IgD-negative memory B cell (primary cell): Measurements from ENCODE around the gene KDM8. TPM values are rescaled to one million over a fixed set of nuclear protein-coding genes. Genes with fewer than 3 reads are reported as not detected.
"Not testable (repeated sequence)": the region's sequence is repeated elsewhere in the genome, so short reads cannot be mapped to it uniquely, and the experiment has no call there.

Experiments
- H3K27ac Mint-ChIP-seq, 3 donors: one replicate each; pipeline ENCODE4 v1.8.0; 2020 to 2022; ENCODE audit warnings: mild to moderate bottlenecking in 3 of 3, mixed read lengths in 3 of 3, moderate library complexity in 1 of 3
- H3K27me3 Mint-ChIP-seq: one replicate; pipeline ENCODE4 v1.8.0; 2021; ENCODE audit warnings: mixed read lengths
- H3K36me3 Mint-ChIP-seq: one replicate; pipeline ENCODE4 v1.8.0; 2020; ENCODE audit warnings: mild to moderate bottlenecking, mixed read lengths
- H3K4me1 Mint-ChIP-seq, 3 donors: one replicate each; pipeline ENCODE4 v1.8.0; 2020 to 2022; ENCODE audit warnings: mixed read lengths in 3 of 3, mild to moderate bottlenecking in 1 of 3
- H3K4me3 Mint-ChIP-seq, 4 donors: one replicate each; pipeline ENCODE4 v1.8.0; 2020 to 2022; ENCODE audit warnings: mild to moderate bottlenecking in 4 of 4, mixed read lengths in 4 of 4, moderate library complexity in 3 of 4
- H3K9me3 Mint-ChIP-seq, 3 donors: one replicate each; pipeline ENCODE4 v1.8.0; 2020 to 2021; ENCODE audit warnings: mixed read lengths in 3 of 3, mild to moderate bottlenecking in 1 of 3
- polyA plus RNA-seq: library from polyadenylated mRNA; unstranded; fragments of 300-500 nt; fragmentation: Illumina TruSeq; gene quantifications from one replicate; pipeline ENCODE4 v1.2.3, GENCODE V29; 2021

The KDM8 gene
- polyA plus RNA-seq, 1 donor from 2014 or later: 4.8 TPM

GRCh38 chr16:27199736-27200135 lies 3.6 kb upstream of the KDM8 start:
- Mint-ChIP-seq H3K27me3 (peaks cover 8% of the 10 kb centered on the region), H3K36me3 (no peaks in the 10 kb centered on the region), H3K9me3 (peaks cover 0 to 7% (median 0%) of the 10 kb centered on the region in 3 donors), H3K27ac (peak overlapping the region; percentile 44 to 93 (median 80)), H3K4me3 (peak overlapping the region; percentile 41 to 79 (median 73)), H3K4me1 (peaks cover 32 to 47% (median 33%) of the 10 kb centered on the region in 3 donors)

DNA sequence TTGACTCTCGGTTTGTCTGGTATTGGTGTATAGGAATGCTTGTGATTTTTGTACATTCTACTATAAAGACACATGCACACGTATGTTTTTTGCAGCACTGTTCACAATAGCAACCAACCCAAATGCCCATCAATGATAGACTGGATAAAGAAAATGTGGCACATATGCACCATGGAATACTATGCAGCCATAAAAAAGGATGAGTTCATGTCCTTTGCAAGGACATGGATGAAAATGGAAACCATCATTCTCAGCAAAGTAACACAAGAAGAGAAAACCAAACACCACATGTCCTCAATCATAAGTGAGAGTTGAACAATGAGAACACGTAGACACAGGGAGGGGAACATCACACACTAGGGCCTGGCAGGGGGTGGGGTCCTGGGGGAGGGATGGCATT lies 2.4 kb upstream of the KDM8 start:
- H3K36me3 Mint-ChIP-seq, H3K27me3 Mint-ChIP-seq, H3K9me3 Mint-ChIP-seq: not testable (repeated sequence)
- peaks cover 32 to 49% (median 33%) of the 10 kb centered on the region in 3 donors for H3K4me1 Mint-ChIP-seq
- peak overlapping the region in 1 of 3 donors; percentile 93 for H3K27ac Mint-ChIP-seq
- peak overlapping the region in 2 of 4 donors; percentile 57 to 66 for H3K4me3 Mint-ChIP-seq

- H3K27me3 Mint-ChIP-seq: peaks cover 5% of the 10 kb centered on the region
- H3K4me3 Mint-ChIP-seq: peak overlapping the region; percentile 90 to 98 (median 96)
- peak overlapping the region; percentile 97 to 100 (median 99) for H3K27ac Mint-ChIP-seq
- no peaks in the 10 kb centered on the region for H3K9me3 Mint-ChIP-seq
- H3K4me1 Mint-ChIP-seq: peaks cover 32 to 46% (median 33%) of the 10 kb centered on the region in 3 donors
- no peaks in the 10 kb centered on the region for H3K36me3 Mint-ChIP-seq
Observed at GRCh38 chr16:27202923-27203506, 311 bp upstream of the KDM8 start.

GRCh38 chr16:27204312-27204915 lies 1.1 kb downstream of the KDM8 start:
- Mint-ChIP-seq H3K9me3 (no peaks in the 10 kb centered on the region), H3K27ac (peak overlapping the region; percentile 97 to 100 (median 99)), H3K27me3 (peaks cover 3% of the 10 kb centered on the region), H3K4me3 (peak overlapping the region; percentile 90 to 98 (median 96)), H3K36me3 (no peaks in the 10 kb centered on the region), H3K4me1 (peaks cover 21 to 36% (median 25%) of the 10 kb centered on the region in 3 donors)

GRCh38 chr16:27205423-27206065 lies 2.2 kb downstream of the KDM8 start:
- Mint-ChIP-seq H3K4me1 (peaks cover 10 to 26% (median 14%) of the 10 kb centered on the region in 3 donors), H3K27me3 (peaks cover 3% of the 10 kb centered on the region), H3K36me3 (peaks cover 1% of the 10 kb centered on the region), H3K9me3 (no peaks in the 10 kb centered on the region), H3K4me3 (no peak overlapping the region), H3K27ac (peak overlapping the region in 2 of 3 donors; percentile 35 to 42)

GRCh38 chr16:27207121-27207520 lies 3.8 kb downstream of the KDM8 start:
- H3K36me3 Mint-ChIP-seq, H3K27ac Mint-ChIP-seq, H3K27me3 Mint-ChIP-seq, H3K4me3 Mint-ChIP-seq, H3K9me3 Mint-ChIP-seq: not testable (repeated sequence)
- peaks cover 9 to 20% (median 10%) of the 10 kb centered on the region in 3 donors for H3K4me1 Mint-ChIP-seq

- Mint-ChIP-seq H3K27ac (no peak overlapping the region), H3K27me3 (peaks cover 3% of the 10 kb centered on the region), H3K4me1 (peaks cover 7 to 13% (median 8%) of the 10 kb centered on the region in 3 donors), H3K4me3 (no peak overlapping the region), H3K36me3 (peaks cover 3% of the 10 kb centered on the region), H3K9me3 (no peaks in the 10 kb centered on the region)
Observed at GRCh38 chr16:27208081-27208680, 4.9 kb downstream of the KDM8 start.

DNA sequence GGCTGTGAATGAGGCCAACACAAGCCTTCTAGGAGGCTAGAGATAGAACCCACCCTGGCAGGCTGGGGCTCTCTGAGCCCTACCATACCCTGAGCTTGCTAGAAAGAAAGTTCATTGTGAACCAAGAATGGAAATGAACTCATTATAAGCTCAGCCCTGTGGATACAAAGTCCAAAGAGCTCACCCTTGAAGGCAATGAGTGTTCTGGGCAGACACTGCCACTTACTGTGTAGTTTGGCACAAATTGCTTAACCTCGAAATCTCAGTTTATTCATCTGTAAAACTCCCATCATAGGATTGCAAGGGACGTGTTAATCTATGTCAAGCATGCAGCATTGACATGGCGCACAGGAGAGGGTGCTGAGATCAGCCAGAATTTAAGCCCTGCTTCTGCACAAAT lies 5.5 kb downstream of the KDM8 start:
- H3K4me3 Mint-ChIP-seq: no peak overlapping the region
- H3K27ac Mint-ChIP-seq: peak overlapping the region in 1 of 3 donors; percentile 31
- peaks cover 2 to 10% (median 6%) of the 10 kb centered on the region in 3 donors for H3K4me1 Mint-ChIP-seq
- H3K9me3 Mint-ChIP-seq: no peaks in the 10 kb centered on the region
- peaks cover 1% of the 10 kb centered on the region for H3K27me3 Mint-ChIP-seq
- H3K36me3 Mint-ChIP-seq: peaks cover 3% of the 10 kb centered on the region

- Mint-ChIP-seq H3K27me3 (no peaks in the 10 kb centered on the region), H3K9me3 (no peaks in the 10 kb centered on the region), H3K36me3 (peaks cover 3% of the 10 kb centered on the region), H3K4me1 (peaks cover 0 to 6% (median under 1%) of the 10 kb centered on the region in 3 donors), H3K4me3 (no peak overlapping the region), H3K27ac (no peak overlapping the region)
Observed at GRCh38 chr16:27209591-27209990, 6.3 kb downstream of the KDM8 start.

GRCh38 chr16:27210174-27210573 lies 6.8 kb downstream of the KDM8 start:
- H3K27ac Mint-ChIP-seq: no peak overlapping the region
- no peaks in the 10 kb centered on the region for H3K27me3 Mint-ChIP-seq
- H3K36me3 Mint-ChIP-seq: peaks cover 7% of the 10 kb centered on the region
- no peaks in the 10 kb centered on the region for H3K9me3 Mint-ChIP-seq
- H3K4me3 Mint-ChIP-seq: no peak overlapping the region
- H3K4me1 Mint-ChIP-seq: peaks cover 0 to 4% (median 0%) of the 10 kb centered on the region in 3 donors

- H3K4me1 Mint-ChIP-seq: peaks cover 0 to 2% (median 0%) of the 10 kb centered on the region in 3 donors
- H3K9me3 Mint-ChIP-seq: no peaks in the 10 kb centered on the region
- no peak overlapping the region for H3K4me3 Mint-ChIP-seq
- H3K27me3 Mint-ChIP-seq: no peaks in the 10 kb centered on the region
- H3K36me3 Mint-ChIP-seq: peaks cover 8% of the 10 kb centered on the region
- H3K27ac Mint-ChIP-seq: no peak overlapping the region
Observed at GRCh38 chr16:27211026-27211425, 7.7 kb downstream of the KDM8 start.

- Mint-ChIP-seq H3K36me3 (peaks cover 11% of the 10 kb centered on the region), H3K27me3 (no peaks in the 10 kb centered on the region), H3K4me1 (peaks cover 0 to 2% (median 0%) of the 10 kb centered on the region in 3 donors), H3K4me3 (no peak overlapping the region), H3K9me3 (no peaks in the 10 kb centered on the region), H3K27ac (no peak overlapping the region)
Observed at GRCh38 chr16:27214084-27214961, 11.0 kb downstream of the KDM8 start.

- H3K9me3 Mint-ChIP-seq: no peaks in the 10 kb centered on the region
- H3K27me3 Mint-ChIP-seq: no peaks in the 10 kb centered on the region
- peaks cover 12% of the 10 kb centered on the region for H3K36me3 Mint-ChIP-seq
- H3K4me3 Mint-ChIP-seq: no peak overlapping the region
- no peak overlapping the region for H3K27ac Mint-ChIP-seq
- peaks cover 0 to 2% (median 0%) of the 10 kb centered on the region in 3 donors for H3K4me1 Mint-ChIP-seq
Observed at GRCh38 chr16:27215660-27216059, 12.3 kb downstream of the KDM8 start.

DNA sequence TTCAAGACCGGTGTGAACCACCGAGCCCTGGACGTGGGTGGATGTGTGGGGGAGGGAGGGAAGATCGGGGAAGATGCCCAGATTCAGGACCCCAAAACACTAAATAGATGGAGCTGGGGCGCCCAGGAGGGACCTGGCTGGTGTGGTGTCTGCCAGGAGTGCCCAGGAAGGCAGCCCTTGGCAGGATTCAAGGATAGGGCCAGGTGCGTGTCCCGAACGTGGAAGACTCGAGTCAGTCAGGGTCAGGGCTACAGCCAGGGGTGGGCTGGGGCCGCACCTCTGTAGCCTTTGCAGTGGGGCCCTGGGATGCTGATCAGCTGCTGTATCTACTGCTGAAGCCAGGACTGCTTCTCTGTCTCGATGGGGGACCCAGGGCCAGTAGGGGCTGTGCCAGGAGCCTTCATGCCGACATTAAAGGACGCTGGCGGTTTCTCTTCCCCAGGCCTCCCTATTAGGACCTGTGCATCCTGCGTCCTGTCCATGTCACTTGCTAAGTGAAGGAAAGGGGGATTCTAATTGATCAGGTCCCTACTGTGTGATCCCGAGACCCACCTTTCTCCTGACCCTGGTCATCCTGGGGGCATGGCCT lies 13.1 kb downstream of the KDM8 start:
- Mint-ChIP-seq H3K27me3 (no peaks in the 10 kb centered on the region), H3K4me3 (no peak overlapping the region), H3K27ac (no peak overlapping the region), H3K4me1 (peaks cover 0 to 2% (median 0%) of the 10 kb centered on the region in 3 donors), H3K9me3 (no peaks in the 10 kb centered on the region), H3K36me3 (peaks cover 10% of the 10 kb centered on the region)
